Hematopoietic multipotent progenitor cell treated with erythropoietin and hydrocortisone succinate and interleukin-3 and kit ligand, for 6 days (in vitro differentiated cells): Measurements from ENCODE around the gene COL5A1.

Source experiments
- DNase-seq: peaks from one replicate; pipeline ENCODE4 v3.0.0-alpha.2; 2015

COL5A1 gene

DNA sequence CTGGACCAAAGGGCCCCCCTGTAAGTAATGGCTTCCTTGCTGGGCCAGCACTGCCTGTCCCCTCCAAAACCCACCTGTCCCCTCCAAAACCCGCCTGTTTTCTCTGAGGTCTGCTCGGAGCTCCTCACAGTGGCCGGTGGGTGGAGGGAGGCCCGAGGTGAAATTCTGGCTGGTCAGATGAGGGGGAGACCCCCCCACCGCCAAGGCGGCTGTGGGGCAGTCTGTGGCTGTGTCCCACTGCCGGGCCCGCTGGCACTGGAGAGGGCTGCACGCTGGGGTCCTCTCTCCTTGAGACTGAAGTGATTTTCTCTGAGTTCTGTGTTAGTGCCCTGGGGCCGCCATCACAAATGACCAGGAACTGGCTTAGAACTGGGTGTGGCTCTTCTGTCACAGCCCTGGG is 155.3 kb downstream of the COL5A1 start:
- no peak for DNase-seq

DNA sequence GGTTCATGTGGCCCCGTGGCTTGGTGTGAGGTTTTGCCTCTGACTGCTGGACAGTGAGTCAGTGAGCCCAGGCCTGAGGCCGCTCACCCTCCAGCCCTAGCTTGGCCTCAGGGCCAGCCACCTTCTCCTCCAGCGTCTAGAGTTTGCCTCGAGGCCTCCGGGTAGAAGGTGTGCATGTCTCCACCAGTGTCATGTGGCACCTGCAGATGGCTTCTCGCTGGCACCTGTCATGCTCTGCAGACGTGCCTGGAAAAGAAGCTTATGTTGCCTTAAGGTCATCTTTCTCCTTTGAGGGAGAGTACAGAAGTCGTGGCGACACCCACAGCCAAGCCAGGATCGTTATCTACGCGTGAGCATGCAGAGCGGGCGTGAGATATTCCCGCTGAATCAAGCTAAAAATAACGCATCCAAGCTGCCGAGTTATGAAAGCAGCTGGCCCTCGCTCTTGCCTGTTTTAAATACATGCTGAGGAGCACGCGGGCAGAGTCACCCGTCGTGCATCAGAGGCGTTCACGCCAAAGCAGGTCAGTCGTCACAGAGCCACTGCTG is 159.3 kb downstream of the COL5A1 start:
- peak; percentile 4 for DNase-seq

DNA sequence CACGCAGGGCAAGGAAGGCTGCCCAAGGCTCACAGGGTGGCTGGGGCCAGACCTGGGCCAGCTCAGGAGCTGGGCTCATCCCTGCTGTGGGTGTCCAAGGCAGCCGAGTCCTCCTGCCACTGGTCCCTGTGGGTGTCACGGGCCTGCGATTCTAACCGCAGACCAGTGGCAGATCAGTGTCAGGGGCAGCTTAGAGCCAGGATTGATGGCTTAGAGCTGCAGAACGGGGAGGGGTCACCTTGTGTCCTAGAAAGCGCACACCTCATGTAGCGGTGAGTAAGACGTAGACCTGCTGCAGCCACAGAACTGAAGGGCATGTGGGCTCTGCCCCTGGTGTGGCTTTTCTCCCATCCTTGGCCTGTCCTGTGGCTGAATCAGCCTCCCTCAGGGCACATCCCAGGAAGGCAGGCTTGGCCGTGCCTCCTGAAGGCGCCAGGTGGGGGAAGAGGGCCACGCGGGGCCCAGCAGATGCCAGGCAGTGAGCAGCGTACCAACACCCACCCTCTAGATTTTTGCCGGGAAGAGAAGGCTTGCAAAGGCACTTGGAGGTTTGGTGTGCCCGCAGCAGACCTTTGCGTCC is 160.7 kb downstream of the COL5A1 start:
- no peak for DNase-seq

DNA sequence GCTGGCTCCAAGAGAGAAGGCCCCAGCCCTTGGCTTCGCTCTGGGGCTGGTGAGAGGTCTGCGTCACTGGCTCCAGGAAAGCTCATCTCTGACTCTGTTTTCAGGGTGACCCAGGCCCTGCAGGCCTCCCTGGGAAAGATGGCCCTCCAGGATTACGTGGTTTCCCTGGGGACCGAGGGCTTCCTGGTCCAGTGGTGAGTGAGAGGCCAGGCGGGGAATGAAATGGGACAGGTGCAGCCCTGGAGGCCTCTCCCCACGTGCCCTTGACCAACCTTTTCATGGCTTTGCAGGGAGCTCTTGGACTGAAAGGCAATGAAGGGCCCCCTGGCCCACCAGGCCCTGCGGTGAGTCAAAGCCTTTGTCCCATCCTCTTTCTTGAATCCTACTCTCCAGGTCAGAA is 163.3 kb downstream of the COL5A1 start:
- no peak for DNase-seq

DNA sequence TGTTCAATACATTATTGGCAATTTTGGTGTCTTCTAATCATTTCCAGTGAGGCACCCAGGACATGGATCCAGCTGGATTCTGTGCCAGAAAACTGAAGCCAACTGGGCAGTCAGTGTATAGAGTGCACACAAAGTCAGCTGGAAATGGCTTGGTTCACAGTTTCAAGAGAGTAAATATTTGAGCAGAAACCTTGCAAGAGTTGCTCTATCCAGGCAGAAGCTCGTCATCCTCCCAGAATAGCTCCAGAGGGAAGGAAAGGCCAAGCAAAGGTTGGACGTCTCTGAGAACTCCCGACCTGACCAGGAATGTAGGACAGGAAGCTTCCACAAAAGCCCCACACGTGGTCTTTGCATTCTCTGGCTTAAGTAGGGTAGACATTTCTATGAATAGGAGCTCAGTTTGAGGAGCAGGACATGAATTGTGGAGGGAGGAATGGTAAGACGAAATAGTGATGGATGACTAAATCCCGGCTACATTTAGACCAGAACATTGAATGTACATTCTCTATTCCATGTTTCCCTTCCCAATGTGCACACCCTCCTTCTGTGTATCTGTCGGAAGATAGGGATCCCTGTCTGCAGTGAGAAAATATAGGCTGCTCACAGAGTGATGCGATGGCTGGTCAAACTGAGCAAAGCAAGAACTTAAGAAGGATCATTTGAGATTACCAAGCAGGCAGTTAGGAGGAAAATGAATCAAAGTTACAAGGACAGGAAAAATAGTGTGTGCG is 166.3 kb downstream of the COL5A1 start:
- DNase-seq = no peak

DNA sequence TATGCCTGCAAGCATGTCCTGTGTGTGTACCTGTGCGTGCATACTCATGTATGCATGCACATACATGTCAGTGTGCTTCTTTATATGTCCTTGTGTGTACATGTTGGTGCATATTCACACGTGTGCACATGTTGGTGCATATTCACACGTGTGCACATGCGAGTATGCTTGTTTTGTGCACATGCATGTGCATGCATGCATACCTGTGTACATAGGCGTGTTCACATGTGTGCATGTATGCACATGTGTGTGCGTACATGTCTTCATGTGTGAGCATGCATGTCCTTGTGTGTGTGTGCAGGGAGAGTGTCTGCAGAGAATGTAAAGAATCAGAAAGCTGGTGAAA is 166.8 kb downstream of the COL5A1 start:
- no peak for DNase-seq

DNA sequence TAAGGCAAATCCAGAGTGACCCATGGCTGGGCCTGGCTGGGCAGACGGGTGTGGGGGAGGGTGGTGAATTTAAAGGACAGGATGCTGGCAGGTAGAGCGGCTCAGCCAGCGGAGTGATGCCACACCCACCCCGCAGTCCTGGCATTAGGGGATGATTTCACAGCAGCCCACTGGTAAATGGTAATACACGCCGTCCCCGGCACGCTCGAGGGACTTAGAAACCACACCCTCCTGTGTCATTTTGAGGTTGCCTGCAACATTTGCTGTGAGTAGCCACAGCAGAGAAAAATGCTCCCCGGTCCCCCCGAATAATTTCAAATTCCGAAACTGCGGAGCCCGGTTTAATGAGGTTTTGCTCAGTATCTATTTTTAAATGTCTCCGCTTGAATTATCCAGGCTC is 167.7 kb downstream of the COL5A1 start:
- no peak for DNase-seq

DNA sequence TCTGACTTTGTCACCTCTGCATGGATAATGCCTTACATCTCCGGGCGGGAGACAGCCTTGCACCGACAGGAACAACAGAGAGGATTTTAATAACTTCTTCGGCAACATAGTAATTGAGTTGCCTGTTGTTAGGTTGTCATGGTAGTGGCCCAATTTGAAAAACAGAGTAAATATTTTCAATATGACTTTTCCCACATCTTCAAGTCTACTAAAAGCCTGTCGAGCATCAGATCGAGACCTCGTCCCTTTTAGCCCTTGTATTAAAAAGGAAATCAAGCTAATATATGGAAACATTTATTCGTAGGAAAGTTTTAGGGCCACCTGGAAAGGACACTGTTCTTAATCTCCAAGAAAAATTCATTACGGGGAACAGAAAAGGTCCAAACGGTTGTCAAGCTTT is 168.2 kb downstream of the COL5A1 start:
- DNase-seq = no peak

DNA sequence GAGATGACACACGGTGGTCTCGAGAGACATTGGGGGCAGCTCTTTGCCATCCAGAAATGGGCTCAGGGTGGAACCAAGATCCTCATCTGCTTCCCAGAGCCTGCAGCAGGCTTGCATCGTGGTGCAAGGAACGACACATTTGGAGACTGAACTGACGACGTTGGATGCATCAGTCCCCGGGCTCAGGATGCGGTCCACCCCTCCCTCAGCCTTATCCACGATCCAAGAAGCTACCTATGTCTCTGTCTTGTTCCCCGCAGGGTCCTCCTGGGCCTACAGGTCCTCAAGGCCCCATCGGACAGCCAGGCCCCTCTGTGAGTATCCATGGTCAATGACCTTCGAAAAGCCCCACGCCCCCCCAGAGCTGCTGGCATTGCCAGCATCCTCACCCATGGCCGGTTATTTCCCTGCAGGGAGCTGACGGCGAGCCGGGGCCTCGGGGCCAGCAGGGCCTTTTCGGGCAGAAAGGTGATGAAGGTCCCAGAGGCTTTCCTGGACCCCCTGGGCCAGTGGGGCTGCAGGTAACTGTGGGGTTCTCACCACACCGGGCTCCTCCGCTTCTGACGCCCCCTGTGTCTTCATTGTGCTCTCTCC is 169.6 kb downstream of the COL5A1 start:
- no peak for DNase-seq

DNA sequence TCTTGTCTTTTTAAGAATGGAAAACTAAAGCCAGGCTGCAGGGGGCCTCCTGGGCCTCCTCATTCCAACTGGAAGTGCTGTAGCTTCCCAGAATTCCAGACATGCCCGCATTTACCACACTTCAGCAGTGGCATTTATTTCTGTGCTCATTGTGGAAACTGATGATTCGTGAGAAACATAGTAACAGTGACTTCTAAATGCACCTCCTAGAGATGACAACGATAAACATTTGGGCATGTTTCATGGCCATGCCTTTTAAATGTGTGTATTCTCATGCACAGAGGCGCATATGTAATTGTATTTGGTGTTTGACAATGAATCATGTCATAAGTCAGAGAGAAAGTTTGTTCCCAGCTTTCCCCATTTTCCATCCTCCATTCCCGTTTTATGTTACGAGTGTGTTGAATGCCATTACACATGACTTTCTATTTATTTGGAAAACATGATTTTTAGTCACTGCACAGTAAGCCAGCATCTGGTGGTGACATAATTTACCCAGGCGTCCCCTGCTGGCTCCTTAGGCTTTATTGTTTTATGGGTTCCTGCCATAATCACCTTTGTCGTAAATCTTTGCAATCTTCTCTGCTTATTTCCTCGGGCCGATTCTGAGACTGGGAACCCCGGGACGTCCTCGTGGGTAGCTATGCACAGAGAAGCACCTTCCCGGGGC is 170.2 kb downstream of the COL5A1 start:
- DNase-seq = no peak

DNA sequence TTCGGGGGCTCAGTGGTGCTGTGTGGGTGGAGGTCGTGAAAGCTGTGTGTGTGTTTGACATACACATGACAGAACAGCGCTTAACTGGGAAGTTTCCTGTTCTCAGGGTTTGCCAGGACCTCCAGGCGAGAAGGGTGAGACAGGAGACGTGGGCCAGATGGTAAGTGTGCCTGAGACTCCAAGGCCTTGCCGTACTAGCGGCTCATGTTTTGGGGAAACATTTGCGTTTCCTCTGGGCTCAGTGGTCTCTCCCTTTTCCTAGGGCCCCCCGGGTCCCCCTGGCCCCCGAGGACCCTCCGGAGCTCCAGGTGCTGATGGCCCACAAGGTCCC is 170.7 kb downstream of the COL5A1 start:
- DNase-seq = no peak

DNA sequence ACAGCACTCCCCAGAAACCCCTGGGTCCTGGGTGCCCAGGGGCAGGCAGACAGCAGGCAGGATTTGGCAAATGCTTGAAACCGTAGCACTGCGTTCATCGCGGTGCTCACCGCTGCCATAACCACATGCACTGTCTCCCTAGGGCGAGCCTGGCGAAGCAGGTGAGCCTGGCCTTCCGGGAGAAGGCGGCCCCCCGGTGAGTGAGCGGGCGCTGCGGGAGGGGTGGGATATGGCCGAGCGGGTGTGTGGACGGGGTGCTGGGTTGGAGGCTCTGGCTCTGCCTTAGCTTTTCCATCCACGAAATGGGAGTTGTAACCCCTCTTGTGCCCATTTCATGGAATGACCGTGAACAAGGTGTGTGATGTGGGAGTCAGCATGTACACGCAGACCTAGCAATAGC is 172.2 kb downstream of the COL5A1 start:
- DNase-seq = no peak

DNA sequence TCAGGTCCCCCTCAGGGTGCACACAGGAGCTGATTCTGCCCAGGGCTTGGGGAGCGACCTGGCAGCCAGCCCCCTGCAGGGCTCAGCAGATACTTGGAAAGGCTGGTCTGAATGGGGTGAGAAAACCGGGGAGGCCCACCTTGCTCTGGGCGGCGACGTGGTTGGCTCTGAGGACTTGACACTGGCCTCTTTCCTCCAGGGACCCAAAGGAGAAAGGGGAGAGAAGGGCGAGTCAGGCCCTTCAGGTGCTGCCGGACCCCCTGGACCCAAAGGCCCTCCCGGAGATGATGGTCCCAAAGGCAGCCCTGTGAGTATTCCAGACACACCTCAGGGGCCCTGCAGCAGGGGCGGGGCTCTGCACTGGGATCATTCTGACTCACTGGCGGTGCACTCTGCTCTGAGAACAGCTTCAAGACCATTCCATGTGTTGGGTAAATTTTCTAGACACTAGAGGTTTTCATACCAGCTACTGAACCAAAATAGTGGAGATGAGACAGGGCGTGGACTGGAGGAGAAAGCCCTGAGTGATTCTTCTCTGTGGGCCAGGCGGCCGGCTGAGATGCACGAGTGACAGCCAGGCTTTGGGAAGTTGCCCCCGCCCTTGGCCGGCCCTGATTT is 173.1 kb downstream of the COL5A1 start:
- DNase-seq = no peak

DNA sequence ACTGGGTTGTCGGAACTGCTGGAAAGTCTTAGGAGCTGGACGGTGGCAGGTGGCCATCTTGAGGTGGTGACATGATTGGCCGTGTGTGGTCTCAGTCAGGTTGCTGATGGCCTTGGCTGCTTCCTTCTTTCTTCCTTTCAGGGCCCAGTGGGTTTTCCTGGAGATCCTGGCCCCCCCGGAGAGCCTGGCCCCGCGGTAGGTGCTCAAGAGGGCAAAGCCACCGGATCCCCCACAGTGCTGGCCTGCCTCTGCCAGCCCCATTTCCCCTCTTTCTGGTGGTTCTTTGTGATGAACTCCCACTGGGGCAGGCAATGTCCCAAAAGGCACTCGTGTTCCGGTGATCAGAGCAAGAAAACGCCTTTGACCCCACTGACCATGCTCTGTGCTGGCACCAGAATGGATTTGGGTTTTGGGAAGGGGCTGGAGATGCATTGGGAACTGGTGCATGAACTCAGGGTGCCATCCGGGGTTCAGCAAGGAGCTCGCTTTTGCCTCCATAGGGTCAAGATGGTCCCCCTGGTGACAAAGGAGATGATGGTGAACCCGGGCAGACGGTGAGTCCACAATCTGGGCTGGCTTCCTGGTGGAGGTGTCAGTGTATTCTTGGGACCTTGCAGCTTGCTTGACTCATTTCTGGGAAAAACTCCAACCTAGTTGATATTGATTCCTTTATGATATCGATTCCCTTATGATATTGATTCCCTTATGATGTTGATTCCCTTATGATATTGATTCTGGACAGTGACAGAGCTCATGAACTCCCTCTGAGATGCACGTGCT is 174.0 kb downstream of the COL5A1 start:
- no peak for DNase-seq

DNA sequence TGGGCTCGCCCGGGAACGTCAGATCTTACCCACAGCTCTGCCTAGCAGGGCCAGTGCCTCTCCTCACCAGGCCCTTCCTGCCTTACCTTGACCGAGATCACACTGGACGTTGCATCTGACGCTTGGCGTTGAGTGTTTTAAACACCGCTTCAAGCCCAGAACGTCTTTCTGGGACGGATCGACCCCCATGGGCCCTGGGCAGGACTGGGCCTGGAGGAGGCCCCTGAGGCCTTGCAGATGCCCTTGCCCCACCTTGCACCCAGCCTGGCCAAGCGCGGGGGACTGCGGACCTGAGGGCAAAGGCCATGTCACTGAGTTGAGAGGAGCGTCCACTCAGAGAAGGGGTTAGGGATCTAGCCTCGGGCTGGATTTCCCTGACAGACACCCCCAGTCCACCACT is 174.7 kb downstream of the COL5A1 start:
- no peak for DNase-seq

DNA sequence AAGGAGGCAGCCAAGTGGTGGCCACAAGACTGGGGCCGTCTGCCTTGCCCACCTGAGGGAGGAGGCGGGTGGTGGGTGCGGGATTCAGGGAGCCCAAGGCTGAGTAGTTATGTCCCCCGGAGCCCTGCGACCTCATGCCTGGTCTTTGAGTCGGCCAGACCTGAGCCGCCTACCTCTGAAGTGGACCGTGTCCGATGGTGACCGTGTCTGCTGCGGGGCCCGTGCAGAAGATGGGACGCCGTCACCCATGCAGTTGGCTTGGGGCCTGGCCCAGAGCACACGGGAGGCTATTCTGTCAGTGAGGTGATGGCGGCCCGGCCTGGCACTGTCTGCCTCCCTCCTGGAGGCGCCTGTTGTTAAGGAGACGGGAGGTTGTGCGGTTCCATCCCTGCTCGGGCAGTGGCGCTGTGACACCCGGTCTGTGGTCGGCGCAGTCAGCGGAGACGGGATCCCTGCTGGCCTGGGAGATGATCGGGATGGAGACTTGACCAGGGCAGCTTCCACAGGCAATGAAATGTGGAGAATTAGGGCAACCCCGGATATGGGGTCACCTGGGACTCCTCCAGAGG is 176.5 kb downstream of the COL5A1 start:
- DNase-seq = no peak

DNA sequence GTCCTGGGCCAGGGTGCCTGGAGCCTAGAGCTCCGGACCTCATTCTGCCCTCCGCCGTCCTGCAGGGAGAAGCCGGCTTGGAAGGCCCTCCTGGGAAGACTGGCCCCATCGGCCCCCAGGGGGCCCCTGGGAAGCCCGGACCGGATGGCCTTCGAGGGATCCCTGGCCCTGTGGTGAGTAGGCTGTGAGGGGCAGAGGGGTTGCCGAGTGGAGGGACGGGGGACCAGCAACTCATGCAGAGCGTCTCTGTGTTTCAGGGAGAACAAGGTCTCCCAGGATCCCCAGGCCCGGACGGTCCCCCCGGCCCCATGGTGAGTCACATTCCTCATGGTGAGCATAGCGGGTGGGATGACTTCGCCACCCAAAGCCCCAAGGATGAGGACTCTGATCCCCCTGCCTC is 177.0 kb downstream of the COL5A1 start:
- no peak for DNase-seq

DNA sequence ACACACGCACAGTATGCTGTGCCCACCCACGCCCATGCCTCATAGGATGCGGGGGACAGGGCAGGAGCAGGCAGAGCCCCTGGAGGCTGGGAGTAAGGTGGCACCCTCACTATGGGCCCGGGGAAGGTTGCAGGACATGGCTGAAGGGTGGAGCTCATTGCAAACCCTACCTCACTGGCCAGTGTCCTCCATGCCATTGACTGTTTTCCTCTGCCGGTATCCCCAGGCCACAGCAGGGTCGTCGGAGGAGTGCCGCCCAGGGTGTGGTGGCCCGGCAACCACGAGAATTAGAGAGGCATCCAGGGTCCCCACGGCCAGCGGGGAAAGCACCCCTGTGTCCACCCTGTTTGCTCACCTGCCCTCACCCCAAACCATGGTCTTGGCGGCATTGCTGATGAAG is 179.3 kb downstream of the COL5A1 start:
- no peak for DNase-seq

DNA sequence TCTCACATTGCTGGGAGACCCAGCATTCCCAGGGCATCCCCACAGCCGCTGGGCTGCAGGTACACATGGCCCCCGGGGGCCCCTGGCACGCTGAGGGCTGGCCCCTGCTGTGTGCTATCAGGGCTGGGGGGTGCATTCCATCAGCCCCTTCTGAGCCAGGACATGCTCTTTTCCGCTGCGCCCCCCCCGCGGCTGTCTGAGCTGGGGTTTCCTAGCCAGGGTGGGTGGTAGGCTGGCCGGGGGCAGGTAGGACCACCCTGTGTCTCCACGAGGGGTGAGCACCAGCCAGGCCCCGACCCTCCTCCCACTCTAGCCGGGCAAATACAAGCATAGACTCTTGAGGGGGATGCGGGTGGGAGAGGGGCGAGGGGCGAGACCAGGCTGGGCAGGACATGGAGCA is 180.9 kb downstream of the COL5A1 start:
- DNase-seq = no peak

DNA sequence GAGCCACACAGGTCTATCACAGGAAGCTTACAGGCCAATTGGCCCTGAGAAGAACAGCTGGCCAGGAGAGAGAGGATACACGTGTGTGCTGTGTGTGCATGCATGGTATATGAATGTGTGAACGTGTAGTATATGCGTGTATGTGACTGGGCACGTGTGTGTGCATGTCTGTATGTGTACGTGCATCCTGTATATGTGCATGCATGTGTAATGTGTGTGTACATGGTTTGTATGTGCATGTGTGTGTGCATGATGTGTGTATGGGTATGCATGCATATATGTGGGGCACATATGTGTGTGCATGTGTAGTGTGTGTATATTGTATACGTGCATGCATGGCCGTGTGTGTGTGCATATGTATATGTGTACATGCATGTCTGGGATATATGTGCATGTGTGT is 182.0 kb downstream of the COL5A1 start:
- no peak for DNase-seq

DNA sequence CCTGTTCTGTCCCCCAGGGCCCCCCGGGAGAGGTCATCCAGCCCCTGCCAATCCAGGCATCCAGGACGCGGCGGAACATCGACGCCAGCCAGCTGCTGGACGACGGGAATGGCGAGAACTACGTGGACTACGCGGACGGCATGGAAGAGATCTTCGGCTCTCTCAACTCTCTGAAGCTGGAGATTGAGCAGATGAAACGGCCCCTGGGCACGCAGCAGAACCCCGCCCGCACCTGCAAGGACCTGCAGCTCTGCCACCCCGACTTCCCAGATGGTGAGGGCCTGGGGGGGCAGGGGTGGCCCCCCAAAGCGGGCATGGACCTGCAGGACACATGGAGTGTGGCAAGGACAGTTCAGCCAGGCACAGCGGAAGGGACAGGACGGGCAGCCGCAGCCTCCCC is 183.0 kb downstream of the COL5A1 start:
- no peak for DNase-seq

DNA sequence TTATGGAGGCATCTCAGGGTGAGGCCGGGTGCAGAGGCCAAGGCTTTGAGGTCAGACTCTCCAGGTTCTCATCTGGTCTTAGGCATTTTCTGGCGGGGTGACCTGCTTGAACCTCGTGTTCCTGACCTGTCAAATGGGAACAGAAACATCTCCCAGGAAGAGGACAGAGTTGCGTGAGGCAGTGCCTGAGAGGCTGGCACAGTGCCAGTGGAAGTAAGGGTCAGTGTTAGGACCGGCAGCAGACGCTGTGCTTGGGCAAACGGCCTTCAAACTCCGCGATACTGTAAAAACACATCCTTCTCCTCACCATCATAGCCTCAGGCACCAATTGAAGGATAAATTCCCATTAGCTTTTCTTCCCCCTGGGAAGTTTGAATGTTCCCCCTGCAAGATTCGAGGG is 183.4 kb downstream of the COL5A1 start:
- DNase-seq = no peak
